ENCODE results near the gene TCF3.

TCF3 gene

DNA sequence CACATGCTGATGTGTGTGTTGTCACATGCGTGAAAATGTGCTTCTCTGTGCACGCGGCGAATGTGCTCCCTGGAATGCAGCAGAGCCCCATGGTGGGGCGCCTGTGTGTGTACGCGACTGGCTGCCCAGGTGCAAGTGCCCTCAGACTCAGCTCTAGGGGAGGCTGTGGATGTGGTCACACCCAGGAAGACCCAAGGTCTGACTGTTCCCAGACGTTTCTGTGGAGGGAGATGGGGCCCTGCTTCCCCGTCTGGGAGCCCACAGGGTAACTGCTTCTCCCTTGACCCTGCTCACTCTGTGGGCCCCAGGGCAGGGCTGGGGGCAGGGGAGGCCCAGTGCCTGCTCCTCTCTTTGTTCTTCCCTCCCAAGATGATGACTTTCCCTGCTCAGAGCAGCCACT is 39.3 kb downstream of the TCF3 start:
- TF ChIP-seq, protein P1, sequence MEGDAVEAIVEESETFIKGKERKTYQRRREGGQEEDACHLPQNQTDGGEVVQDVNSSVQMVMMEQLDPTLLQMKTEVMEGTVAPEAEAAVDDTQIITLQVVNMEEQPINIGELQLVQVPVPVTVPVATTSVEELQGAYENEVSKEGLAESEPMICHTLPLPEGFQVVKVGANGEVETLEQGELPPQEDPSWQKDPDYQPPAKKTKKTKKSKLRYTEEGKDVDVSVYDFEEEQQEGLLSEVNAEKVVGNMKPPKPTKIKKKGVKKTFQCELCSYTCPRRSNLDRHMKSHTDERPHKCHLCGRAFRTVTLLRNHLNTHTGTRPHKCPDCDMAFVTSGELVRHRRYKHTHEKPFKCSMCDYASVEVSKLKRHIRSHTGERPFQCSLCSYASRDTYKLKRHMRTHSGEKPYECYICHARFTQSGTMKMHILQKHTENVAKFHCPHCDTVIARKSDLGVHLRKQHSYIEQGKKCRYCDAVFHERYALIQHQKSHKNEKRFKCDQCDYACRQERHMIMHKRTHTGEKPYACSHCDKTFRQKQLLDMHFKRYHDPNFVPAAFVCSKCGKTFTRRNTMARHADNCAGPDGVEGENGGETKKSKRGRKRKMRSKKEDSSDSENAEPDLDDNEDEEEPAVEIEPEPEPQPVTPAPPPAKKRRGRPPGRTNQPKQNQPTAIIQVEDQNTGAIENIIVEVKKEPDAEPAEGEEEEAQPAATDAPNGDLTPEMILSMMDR (conservative IDR thresholded peaks at IDR 0.05; ENCODE audit: low read depth, low read length), result no peak
- H3K4me1 ChIP-seq (ENCODE audit: low read depth, poor library complexity, severe bottlenecking), result no peaks in the 10 kb centered on the region
- H2AFZ ChIP-seq (ENCODE audit: low read depth), result no peak overlapping the region
- H3K4me2 ChIP-seq, result no peak overlapping the region
- H3K27ac ChIP-seq, result no peak overlapping the region
- H4K20me1 ChIP-seq (ENCODE audit: insufficient read depth), result no peaks in the 10 kb centered on the region
- H3K79me2 ChIP-seq (ENCODE audit: insufficient read depth, low read depth), result no peaks in the 10 kb centered on the region
- H3K27me3 ChIP-seq (ENCODE audit: insufficient read depth, low read depth), result no peaks in the 10 kb centered on the region
- no peak overlapping the region for H3K4me3 ChIP-seq (IDR thresholded peaks at IDR 0.05; ENCODE audit: insufficient read depth, low read depth, low read length)
- H3K36me3 ChIP-seq (ENCODE audit: insufficient read depth), result no peaks in the 10 kb centered on the region
- H3K9ac ChIP-seq, result no peak overlapping the region

DNA sequence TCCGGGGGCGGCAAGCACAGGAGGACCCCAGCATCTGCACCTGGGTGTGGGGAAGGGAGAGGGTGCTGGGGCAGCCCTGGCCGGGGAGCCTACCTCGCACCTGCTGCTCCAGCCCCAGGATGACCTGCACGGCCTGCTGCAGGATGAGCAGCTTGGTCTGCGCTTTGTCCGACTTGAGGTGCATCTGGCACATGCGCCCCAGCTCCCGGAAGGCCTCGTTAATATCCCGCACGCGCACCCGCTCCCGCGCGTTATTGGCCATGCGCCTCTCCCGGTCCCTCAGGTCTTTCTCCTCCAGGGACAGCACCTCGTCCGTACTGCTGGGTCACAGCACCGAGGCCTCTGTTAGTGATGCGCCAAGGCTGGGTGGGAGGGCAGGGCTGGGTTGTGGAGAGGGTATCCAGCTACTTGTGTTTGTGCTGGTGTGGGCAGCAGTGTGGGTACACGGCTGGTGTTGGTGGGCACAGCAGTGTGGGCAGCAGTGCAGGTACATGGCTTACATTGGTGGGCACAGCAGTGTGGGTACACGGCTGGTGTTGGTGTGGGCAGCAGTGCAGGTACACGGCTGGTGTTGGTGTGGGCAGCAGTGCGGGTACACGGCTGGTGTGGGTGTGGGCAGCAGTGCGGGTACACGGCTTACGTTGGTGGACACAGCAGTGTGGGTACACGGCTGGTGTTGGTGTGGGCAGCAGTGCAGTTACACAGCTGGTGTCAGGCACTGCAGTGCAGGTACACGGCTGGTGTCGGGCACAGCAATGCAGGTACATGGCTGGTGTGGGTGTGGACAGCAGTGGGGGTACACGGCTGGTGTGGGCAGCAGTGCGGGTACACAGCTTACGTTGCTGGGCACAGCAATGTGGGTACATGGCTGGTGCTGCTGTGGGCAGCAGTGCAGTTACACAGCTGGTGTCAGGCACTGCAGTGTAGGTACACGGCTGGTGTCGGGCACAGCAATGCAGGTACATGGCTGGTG is 40.0 kb downstream of the TCF3 start:
- H3K36me3 ChIP-seq (ENCODE audit: insufficient read depth), result no peaks in the 10 kb centered on the region
- H3K4me3 ChIP-seq (IDR thresholded peaks at IDR 0.05; ENCODE audit: insufficient read depth, low read depth, low read length), result no peak overlapping the region
- H3K4me1 ChIP-seq (ENCODE audit: low read depth, poor library complexity, severe bottlenecking), result no peaks in the 10 kb centered on the region
- H3K9ac ChIP-seq, result no peak overlapping the region
- no peak overlapping the region for H2AFZ ChIP-seq (ENCODE audit: low read depth)
- H3K27ac ChIP-seq, result no peak overlapping the region
- no peaks in the 10 kb centered on the region for H4K20me1 ChIP-seq (ENCODE audit: insufficient read depth)
- TF ChIP-seq, protein P1 (conservative IDR thresholded peaks at IDR 0.05; ENCODE audit: low read depth, low read length), result no peak
- H3K79me2 ChIP-seq (ENCODE audit: insufficient read depth, low read depth), result no peaks in the 10 kb centered on the region
- H3K27me3 ChIP-seq (ENCODE audit: insufficient read depth, low read depth), result no peaks in the 10 kb centered on the region
- H3K4me2 ChIP-seq, result no peak overlapping the region

DNA sequence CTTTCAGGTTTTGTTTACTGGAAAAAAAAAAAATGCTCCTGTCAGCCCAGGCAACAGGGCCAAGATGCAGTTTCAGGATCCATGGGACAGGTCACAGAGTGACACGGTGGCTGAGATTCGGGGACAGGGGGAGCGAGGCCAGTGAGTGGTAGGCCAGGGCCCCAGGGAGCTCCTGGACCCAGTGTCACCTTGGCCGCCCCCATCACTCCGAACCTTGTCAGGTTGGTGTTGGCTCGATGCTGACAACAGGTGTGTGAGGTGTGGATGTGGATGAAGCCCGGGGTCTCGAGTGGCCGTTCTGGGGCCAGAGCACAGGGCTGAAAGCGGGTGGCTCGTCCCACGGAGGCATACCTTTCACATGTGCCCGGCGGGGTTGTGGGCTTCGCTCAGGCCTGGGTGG is 41.1 kb downstream of the TCF3 start:
- H3K9ac ChIP-seq, result no peak overlapping the region
- H3K4me2 ChIP-seq, result no peak overlapping the region
- no peaks in the 10 kb centered on the region for H3K79me2 ChIP-seq (ENCODE audit: insufficient read depth, low read depth)
- no peak overlapping the region for H3K27ac ChIP-seq
- peaks cover 8% of the 10 kb centered on the region for H3K4me1 ChIP-seq (ENCODE audit: low read depth, poor library complexity, severe bottlenecking)
- TF ChIP-seq, protein P1 (conservative IDR thresholded peaks at IDR 0.05; ENCODE audit: low read depth, low read length), result no peak
- H3K27me3 ChIP-seq (ENCODE audit: insufficient read depth, low read depth), result no peaks in the 10 kb centered on the region
- no peaks in the 10 kb centered on the region for H3K36me3 ChIP-seq (ENCODE audit: insufficient read depth)
- no peak overlapping the region for H3K4me3 ChIP-seq (IDR thresholded peaks at IDR 0.05; ENCODE audit: insufficient read depth, low read depth, low read length)
- H4K20me1 ChIP-seq (ENCODE audit: insufficient read depth), result no peaks in the 10 kb centered on the region
- no peak overlapping the region for H2AFZ ChIP-seq (ENCODE audit: low read depth)

- peaks cover 10% of the 10 kb centered on the region for H3K4me1 ChIP-seq (ENCODE audit: low read depth, poor library complexity, severe bottlenecking)
- H3K27ac ChIP-seq, result no peak overlapping the region
- H4K20me1 ChIP-seq (ENCODE audit: insufficient read depth), result no peaks in the 10 kb centered on the region
- no peaks in the 10 kb centered on the region for H3K27me3 ChIP-seq (ENCODE audit: insufficient read depth, low read depth)
- TF ChIP-seq, protein P1 (conservative IDR thresholded peaks at IDR 0.05; ENCODE audit: low read depth, low read length), result no peak
- no peaks in the 10 kb centered on the region for H3K79me2 ChIP-seq (ENCODE audit: insufficient read depth, low read depth)
- no peaks in the 10 kb centered on the region for H3K36me3 ChIP-seq (ENCODE audit: insufficient read depth)
- no peak overlapping the region for H3K4me3 ChIP-seq (IDR thresholded peaks at IDR 0.05; ENCODE audit: insufficient read depth, low read depth, low read length)
- H2AFZ ChIP-seq (ENCODE audit: low read depth), result no peak overlapping the region
- H3K9ac ChIP-seq, result no peak overlapping the region
- no peak overlapping the region for H3K4me2 ChIP-seq
These were observed 41.8 kb downstream of the TCF3 start for GRCh38 chr19:1610579-1610978.
